IMR-90 (cell line): ENCODE measurements around the gene BZW2. TPM values are rescaled to one million over a fixed set of nuclear protein-coding genes. Genes with fewer than 3 reads are reported as not detected.

ENCODE experiments used
- ATAC-seq: fragments of 200-7000 bp; cut with Tn5 transposase; 2 replicates; pipeline ENCODE4 v1.9.1; 2020; ENCODE audit warnings: low read depth, mild to moderate bottlenecking, moderate library complexity
- BruUV-seq: library from RNA; stranded (reverse); fragments of 400-500 nt; replicated peaks from 2 replicates; lab custom pipeline; 2021; lab: Mats Ljungman, UMichigan
- CTCF ChIA-PET: fragments of 300-600 bp; formaldehyde crosslinking; extraction: SDS; loops from one replicate; lab custom pipeline; 2021; ENCODE audit warnings: antibody characterized with exemption; lab: Yijun Ruan, JAX
- POLR2A ChIA-PET: fragments of 300-600 bp; sonication (Branson Sonifier 250); formaldehyde crosslinking; loops from one replicate; lab custom pipeline; 2022; ENCODE audit warnings: antibody characterized with exemption; ENCODE audit not compliant: unreplicated experiment; lab: Charles Lee
- DNase-seq: peaks from one replicate; pipeline ENCODE4 v3.0.0; 2013
- H2AFZ ChIP-seq: replicated peaks from 2 replicates; pipeline ENCODE3; 2013; ENCODE audit warnings: low read length, mild to moderate bottlenecking; ENCODE audit not compliant: poor library complexity
- H2AK5ac ChIP-seq: 2 replicates; pipeline ENCODE4 v1.6.1; 2013; ENCODE audit warnings: low read depth, low read length, inconsistent platforms
- H2AK9ac ChIP-seq: replicated peaks from 2 replicates; pipeline ENCODE3; 2013; ENCODE audit warnings: mild to moderate bottlenecking, low read depth, low read length, moderate library complexity; ENCODE audit not compliant: poor library complexity
- H2BK120ac ChIP-seq: 2 replicates; pipeline ENCODE4 v1.6.1; 2013; ENCODE audit warnings: low read depth, low read length, inconsistent platforms
- H2BK15ac ChIP-seq: 3 replicates; pipeline ENCODE4 v1.6.1; 2013; ENCODE audit warnings: low read depth, low read length, inconsistent platforms
- H2BK20ac ChIP-seq: 2 replicates; pipeline ENCODE4 v1.6.1; 2013; ENCODE audit warnings: low read depth, mild to moderate bottlenecking, inconsistent platforms, low read length, moderate library complexity
- H2BK5ac ChIP-seq: 2 replicates; pipeline ENCODE4 v1.6.1; 2013; ENCODE audit warnings: mild to moderate bottlenecking, low read depth, low read length, inconsistent platforms; ENCODE audit not compliant: poor library complexity, severe bottlenecking
- H3K14ac ChIP-seq: replicated peaks from 2 replicates; pipeline ENCODE4 v1.6.1; 2013; ENCODE audit warnings: low read depth, low read length, inconsistent platforms
- H3K18ac ChIP-seq: 2 replicates; pipeline ENCODE4 v1.6.1; 2013; ENCODE audit warnings: low read depth, low read length, control low read depth
- H3K23ac ChIP-seq: 2 replicates; pipeline ENCODE4 v1.6.1; 2013; ENCODE audit warnings: low read depth, low read length, inconsistent platforms
- H3K27ac ChIP-seq: 2 replicates; pipeline ENCODE4 v1.5.1; 2013; ENCODE audit warnings: mild to moderate bottlenecking, control low read depth, low read length; ENCODE audit not compliant: insufficient read depth
- H3K27me3 ChIP-seq: 2 replicates; pipeline ENCODE4 v1.6.1; 2013; ENCODE audit warnings: low read length; ENCODE audit not compliant: control insufficient read depth, insufficient read depth
- H3K36me3 ChIP-seq: 2 replicates; pipeline ENCODE4 v1.6.1; 2013; ENCODE audit warnings: low read length, mixed read lengths; ENCODE audit not compliant: control insufficient read depth, insufficient read depth
- H3K4ac ChIP-seq: 2 replicates; pipeline ENCODE4 v1.6.1; 2013; ENCODE audit warnings: low read depth, low read length, inconsistent platforms
- H3K4me1 ChIP-seq: 2 replicates; pipeline ENCODE4 v1.6.1; 2013; ENCODE audit warnings: low read length, mixed read lengths; ENCODE audit not compliant: control insufficient read depth, insufficient read depth
- H3K4me2 ChIP-seq: 2 replicates; pipeline ENCODE4 v1.6.1; 2013; ENCODE audit warnings: low read depth, mild to moderate bottlenecking, control low read depth, low read length, moderate library complexity
- H3K4me3 ChIP-seq: 2 replicates; pipeline ENCODE4 v1.5.1; 2013; ENCODE audit warnings: low read depth, mild to moderate bottlenecking, control low read depth, low read length, moderate library complexity; ENCODE audit not compliant: insufficient read depth
- H3K56ac ChIP-seq: 2 replicates; pipeline ENCODE4 v1.6.1; 2013; ENCODE audit warnings: low read length, inconsistent platforms; ENCODE audit not compliant: insufficient read depth; ENCODE audit errors: extremely low read depth
- H3K79me1 ChIP-seq, 2 experiments: 2 replicates each; pipeline ENCODE4 v1.6.1; 2013; ENCODE audit warnings: low read length in 2 of 2, inconsistent platforms in 1 of 2, low read depth in 1 of 2
- H3K9ac ChIP-seq: 2 replicates; pipeline ENCODE4 v1.6.1; 2013; ENCODE audit warnings: low read depth, low read length, control low read depth
- H3K9me1 ChIP-seq: 2 replicates; pipeline ENCODE4 v1.6.1; 2013; ENCODE audit warnings: low read length, inconsistent platforms; ENCODE audit not compliant: insufficient read depth
- H3K9me3 ChIP-seq: 2 replicates; pipeline ENCODE4 v1.6.1; 2013; ENCODE audit warnings: low read length; ENCODE audit not compliant: control insufficient read depth, insufficient read depth
- H4K20me1 ChIP-seq: 2 replicates; pipeline ENCODE4 v1.6.1; 2013; ENCODE audit warnings: low read length, inconsistent platforms; ENCODE audit not compliant: insufficient read depth
- H4K5ac ChIP-seq: 2 replicates; pipeline ENCODE4 v1.6.1; 2013; ENCODE audit warnings: mild to moderate bottlenecking, low read depth, low read length, control low read depth
- H4K8ac ChIP-seq, 2 experiments: 2 replicates each; pipeline ENCODE4 v1.6.1; 2013; ENCODE audit warnings: low read depth in 2 of 2, low read length in 2 of 2, control low read depth in 1 of 2, inconsistent platforms in 1 of 2
- H4K91ac ChIP-seq: 2 replicates; pipeline ENCODE4 v1.6.1; 2013; ENCODE audit warnings: low read depth, low read length, inconsistent platforms; ENCODE audit not compliant: insufficient read depth
- MAFK ChIP-seq: IDR thresholded peaks from 2 replicates; pipeline ENCODE4 v1.6.1; 2012; ENCODE audit warnings: low read depth, low read length, improper control_type of control experiment
- NFE2L2 ChIP-seq: fragments of 150-350 bp; IDR thresholded peaks from 2 replicates; pipeline ENCODE4 v1.6.1; 2016; ENCODE audit warnings: low read depth, mild to moderate bottlenecking, low read length
- RAD21 ChIP-seq: IDR thresholded peaks from 2 replicates; pipeline ENCODE4 v1.6.1; 2012; ENCODE audit warnings: low read length, improper control_type of control experiment
- WGBS, 2 experiments: methylation state at CpG; one replicate each; pipeline versions ENCODE4 v1.1.5 to v1.1.7; 2013; ENCODE audit warnings: missing lambda C conversion rate in 2 of 2; ENCODE audit not compliant: insufficient read length in 1 of 2; ENCODE audit errors: extremely low coverage in 2 of 2; 5-methylcytosine and 5-hydroxymethylcytosine counted together
- dilution Hi-C: fragments of 300-500 bp; cut with HindIII; formaldehyde crosslinking; loops from one replicate; pipeline ENCODE4 v1.14.3; 2018; ENCODE audit warnings: low sequenced_read_pairs; ENCODE audit not compliant: unreplicated experiment
- in situ Hi-C: fragments of 300-500 bp; cut with MboI; formaldehyde crosslinking; loops from 3 replicates; pipeline ENCODE4 v1.14.3; 2019; ENCODE audit warnings: low sequenced_read_pairs, inconsistent platforms, mixed read lengths
- intact Hi-C: fragments of 100-400 bp; cut with micrococcal nuclease; formaldehyde crosslinking; loops from 2 replicates; pipeline ENCODE4 v1.10.0; 2022
- polyA plus RNA-seq, 3 experiments: library from polyadenylated mRNA; depleted of rRNA; stranded (reverse); fragments of >200 nt; gene quantifications; 2 replicates each; pipeline ENCODE4 v1.2.3, GENCODE V29; 2012; ENCODE audit warnings: low replicate concordance in 1 of 3
- total RNA-seq: library from RNA; depleted of rRNA; stranded (reverse); fragments of >200 nt; gene quantifications from 2 replicates; pipeline ENCODE4 v1.2.3, GENCODE V29; 2012

Gene BZW2
- total and polyA plus RNA-seq, 2 of the 4 experiments (the other 2 are of a cell fraction) = 58.1 to 92.9 TPM

DNA sequence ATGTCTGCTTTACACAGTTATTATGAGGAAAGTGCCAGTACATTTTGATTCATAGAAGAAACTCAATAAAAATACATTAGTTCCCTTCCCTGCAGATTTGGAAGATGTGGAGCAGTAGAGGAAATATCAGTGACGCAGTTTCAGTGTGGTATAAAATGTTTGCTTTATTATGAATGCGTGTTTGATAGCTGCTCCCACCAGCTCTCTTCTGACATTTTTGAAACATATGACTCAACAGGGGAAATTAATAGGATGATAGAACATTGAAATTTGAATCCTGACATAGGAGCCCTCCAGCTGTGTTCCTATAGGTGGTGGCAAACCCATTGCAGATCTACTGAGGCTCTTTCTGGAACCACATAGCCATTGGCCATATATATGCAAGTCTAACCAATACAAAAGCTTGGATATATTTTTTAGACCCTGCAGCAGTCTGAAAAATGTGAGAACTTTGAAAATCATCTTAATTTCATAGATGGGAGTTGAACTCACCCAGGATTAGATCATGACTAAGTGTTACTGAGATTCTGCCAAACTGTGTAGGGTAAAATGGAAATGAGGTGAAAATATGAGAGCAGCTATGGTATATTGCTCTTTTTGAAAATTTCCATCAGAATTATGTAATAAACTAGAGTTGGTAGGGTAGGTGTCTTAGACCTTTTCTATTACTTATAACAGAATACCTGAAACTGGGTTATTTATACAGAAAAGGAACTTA, 47.8 kb downstream of the BZW2 start:
- DNase-seq = peak; percentile 20
- no CpG with 5 or more reads among the region's 2 CpGs for WGBS, 2 experiments

More for the DNA sequence above, 47.8 kb downstream of the BZW2 start:
- no peak overlapping the region for H2AK9ac ChIP-seq
- intact Hi-C loops (no loop called here), dilution Hi-C loops (no loop called here), in situ Hi-C loops (loop anchor here (10.0 kb wide), 1 partner anchor 221 kb away; no protein-coding TSS in a partner anchor)
- no peak overlapping the region for H4K91ac ChIP-seq
- H3K4me3 ChIP-seq = no peak overlapping the region
- H4K8ac ChIP-seq = no peak overlapping the region
- H3K79me1 ChIP-seq = peaks cover 0 to 13% of the 10 kb centered on the region in 2 experiments; a peak in 3 of 4 replicates
- no peaks in the 10 kb centered on the region for H3K27me3 ChIP-seq
- no peaks in the 10 kb centered on the region for H4K20me1 ChIP-seq
- peaks cover 6% of the 10 kb centered on the region; the same call in 1 of the 2 replicates for H3K4me1 ChIP-seq
- H2BK120ac ChIP-seq = no peak overlapping the region
- H3K4ac ChIP-seq = no peak overlapping the region
- H3K18ac ChIP-seq = no peak overlapping the region
- H2BK15ac ChIP-seq = no peak overlapping the region
- CTCF ChIA-PET = no interaction called here
- H2AK5ac ChIP-seq = no peak overlapping the region
- TF ChIP-seq MAFK = no peak
- TF ChIP-seq NFE2L2 = no peak
- TF ChIP-seq RAD21 = no peak
- H3K27ac ChIP-seq = no peak overlapping the region
- no peak overlapping the region for H3K56ac ChIP-seq
- H3K9me1 ChIP-seq = peaks cover 11% of the 10 kb centered on the region
- POLR2A ChIA-PET = no interaction called here
- H3K14ac ChIP-seq = no peak overlapping the region
- H4K5ac ChIP-seq = no peak overlapping the region
- no peak for ATAC-seq
- no peaks in the 10 kb centered on the region for H3K9me3 ChIP-seq
- H2BK20ac ChIP-seq = no peak overlapping the region
- H3K36me3 ChIP-seq = peaks cover 30% of the 10 kb centered on the region
- no peak overlapping the region for H3K4me2 ChIP-seq
- no peak overlapping the region for H3K23ac ChIP-seq
- BruUV-seq = no TSS peak
- no peak overlapping the region for H2AFZ ChIP-seq
- no peak overlapping the region for H3K9ac ChIP-seq
- H2BK5ac ChIP-seq = no peak overlapping the region
